Choroid plexus epithelial cell (primary cell): ENCODE results near the gene PIK3CD.

Experiments used
- DNase-seq: peaks from one replicate; pipeline ENCODE4 v3.0.0-alpha.2; 2010; ENCODE audit warnings: low read depth
- H3K4me3 ChIP-seq: 2 replicates; pipeline ENCODE4 v1.5.1; 2011; ENCODE audit warnings: low read depth, mild to moderate bottlenecking, control low read depth, low read length, moderate library complexity
- TF ChIP-seq, protein P1 (sequence below): conservative IDR thresholded peaks from 2 replicates; pipeline ENCODE4 v1.5.1; 2011; ENCODE audit warnings: low read depth, mild to moderate bottlenecking, control low read depth, inconsistent platforms, low read length, moderate library complexity

The PIK3CD gene

DNA sequence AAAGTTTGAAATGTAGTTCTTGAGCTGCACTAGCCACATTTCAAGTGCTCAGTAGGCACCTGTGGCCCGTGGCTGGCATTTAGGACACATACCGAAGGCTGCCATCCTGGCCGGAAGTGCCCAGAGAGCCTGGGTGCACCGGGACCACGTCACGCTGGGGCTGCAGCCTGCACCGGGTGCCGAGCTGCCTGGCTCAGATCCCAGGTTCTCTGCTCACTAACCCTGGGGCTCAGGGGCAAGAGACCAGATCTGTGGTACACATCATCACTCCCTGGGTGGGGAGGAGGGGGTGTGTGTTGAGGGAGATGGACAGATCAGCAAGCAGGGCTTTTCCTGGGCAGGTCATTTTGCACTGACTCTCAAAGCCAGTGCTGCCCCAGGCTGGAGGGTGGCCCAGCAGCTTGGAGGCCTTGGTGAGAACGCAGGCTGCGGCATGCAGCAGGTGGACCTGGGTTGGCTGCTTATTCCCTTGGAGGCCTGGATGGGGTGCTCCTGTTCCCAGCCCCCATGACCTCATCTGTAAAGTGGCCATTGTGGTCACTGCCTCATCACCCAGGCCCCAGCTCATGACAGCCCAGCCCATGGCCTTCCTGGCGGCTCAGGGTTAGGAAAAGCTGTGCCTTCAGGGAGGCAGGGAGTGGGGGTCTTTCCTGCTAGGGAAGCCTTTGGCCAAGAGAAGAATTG is 39.2 kb upstream of the PIK3CD start:
- DNase-seq: no peak
- TF ChIP-seq, protein P1, sequence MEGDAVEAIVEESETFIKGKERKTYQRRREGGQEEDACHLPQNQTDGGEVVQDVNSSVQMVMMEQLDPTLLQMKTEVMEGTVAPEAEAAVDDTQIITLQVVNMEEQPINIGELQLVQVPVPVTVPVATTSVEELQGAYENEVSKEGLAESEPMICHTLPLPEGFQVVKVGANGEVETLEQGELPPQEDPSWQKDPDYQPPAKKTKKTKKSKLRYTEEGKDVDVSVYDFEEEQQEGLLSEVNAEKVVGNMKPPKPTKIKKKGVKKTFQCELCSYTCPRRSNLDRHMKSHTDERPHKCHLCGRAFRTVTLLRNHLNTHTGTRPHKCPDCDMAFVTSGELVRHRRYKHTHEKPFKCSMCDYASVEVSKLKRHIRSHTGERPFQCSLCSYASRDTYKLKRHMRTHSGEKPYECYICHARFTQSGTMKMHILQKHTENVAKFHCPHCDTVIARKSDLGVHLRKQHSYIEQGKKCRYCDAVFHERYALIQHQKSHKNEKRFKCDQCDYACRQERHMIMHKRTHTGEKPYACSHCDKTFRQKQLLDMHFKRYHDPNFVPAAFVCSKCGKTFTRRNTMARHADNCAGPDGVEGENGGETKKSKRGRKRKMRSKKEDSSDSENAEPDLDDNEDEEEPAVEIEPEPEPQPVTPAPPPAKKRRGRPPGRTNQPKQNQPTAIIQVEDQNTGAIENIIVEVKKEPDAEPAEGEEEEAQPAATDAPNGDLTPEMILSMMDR: no peak
- H3K4me3 ChIP-seq: no peak overlapping the region

DNA sequence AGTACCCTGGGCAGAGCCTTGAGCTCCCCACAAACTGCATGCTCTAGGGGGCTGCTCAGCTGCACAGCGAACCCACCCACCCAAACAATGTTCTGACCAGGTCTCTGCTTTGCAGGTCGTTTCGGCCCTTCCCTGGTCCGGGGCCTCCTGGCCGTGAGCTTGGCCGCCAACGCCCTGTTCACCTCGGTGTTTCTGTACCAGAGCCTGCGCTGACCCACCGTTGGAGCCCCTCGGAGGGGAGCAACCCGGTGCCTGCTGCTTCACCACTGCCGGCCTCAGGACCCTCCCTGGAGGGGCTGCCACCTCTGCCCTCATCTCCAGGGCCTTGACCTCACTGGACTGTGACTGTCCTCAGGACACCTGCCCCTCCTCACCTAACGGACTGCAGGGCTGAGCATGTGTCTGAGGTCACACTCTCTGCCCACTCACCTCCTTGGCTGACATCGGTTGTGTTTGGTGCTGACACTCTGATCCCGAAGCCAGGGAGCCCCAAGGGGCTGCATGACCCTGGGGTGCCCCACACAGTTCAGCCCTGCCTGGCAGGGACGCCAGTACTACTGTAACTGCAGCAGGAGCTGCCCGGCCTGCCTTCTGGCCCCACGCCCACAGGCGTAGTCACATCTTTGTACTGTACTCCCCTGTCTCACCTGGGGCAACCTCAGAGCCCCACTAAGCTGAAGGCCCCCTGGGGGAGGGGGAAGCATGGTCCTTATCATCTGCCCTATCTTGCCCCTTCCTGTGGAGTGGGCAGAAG is 38.5 kb upstream of the PIK3CD start:
- DNase-seq: no peak
- TF ChIP-seq, protein P1: no peak
- no peak overlapping the region for H3K4me3 ChIP-seq

DNA sequence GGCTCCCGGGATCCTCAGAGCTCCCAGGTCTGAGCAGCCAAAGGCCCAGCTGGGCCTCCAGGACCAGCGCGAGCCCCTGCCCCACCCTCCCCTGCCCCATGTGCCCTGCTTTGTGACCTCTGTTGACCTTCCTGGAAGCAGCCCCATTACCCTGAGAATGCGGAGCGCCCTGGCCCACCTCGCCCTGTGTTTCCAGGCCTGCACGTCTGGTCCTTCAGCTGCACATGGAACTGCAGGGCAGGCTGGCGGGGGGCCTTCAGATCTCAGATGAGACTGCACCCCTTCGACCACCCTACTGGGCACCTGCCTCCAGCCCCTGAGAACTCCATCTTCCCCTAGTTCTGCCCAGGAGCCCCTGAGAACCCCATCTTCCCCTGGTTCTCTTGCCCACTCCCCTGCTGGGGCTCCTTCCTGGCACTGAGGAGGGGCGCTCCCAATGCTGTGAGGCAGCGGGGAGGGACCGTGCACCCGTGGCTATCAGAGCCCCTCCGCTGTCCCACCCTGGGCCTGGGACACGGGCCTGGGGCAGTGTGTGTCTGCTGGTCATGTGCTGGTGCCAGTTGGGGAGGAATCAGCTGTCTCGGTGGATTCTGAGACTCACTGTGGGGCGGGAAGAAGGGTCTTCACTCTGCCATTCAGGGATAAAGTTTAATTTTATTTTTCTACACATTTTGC is 37.8 kb upstream of the PIK3CD start:
- TF ChIP-seq, protein P1: no peak
- H3K4me3 ChIP-seq: no peak overlapping the region
- no peak for DNase-seq

DNA sequence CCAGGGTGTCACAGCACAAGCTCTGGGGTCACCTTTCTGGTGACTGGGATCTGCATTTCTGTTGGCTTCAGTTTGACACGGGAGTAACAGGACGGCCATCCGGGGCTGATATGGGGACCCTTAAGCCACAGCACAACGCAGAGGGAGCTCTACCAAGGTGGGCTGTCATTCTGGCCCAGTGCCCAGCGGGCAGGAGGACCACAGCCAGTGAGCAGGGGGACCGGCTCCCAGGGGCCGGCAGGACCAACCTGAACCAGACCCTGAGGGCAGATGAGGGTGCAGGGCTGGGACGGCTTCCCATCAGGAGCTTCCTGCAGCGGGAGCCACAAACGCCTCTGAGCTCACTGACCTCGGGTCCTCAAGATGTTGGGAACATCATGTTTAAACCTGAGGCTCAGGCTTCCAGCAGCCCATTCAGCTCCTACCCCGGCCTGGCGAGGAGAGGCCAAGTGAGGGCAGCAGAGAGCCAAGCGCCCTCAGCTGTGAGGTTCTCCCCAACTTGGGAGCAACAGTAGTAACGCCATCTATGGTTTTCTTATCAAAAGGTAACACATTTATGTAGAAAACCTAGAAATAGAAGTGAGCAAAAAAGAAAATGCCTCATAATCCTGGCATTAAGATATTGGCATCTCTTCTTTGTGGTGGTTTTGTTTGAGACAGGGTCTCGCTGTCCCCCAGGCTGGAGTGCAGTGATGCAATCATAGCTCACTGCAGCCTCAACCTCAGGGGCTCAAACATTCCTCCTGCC is 36.0 kb upstream of the PIK3CD start:
- peak; percentile 67 for DNase-seq
- TF ChIP-seq, protein P1: peak; percentile 84
- no peak overlapping the region for H3K4me3 ChIP-seq

DNA sequence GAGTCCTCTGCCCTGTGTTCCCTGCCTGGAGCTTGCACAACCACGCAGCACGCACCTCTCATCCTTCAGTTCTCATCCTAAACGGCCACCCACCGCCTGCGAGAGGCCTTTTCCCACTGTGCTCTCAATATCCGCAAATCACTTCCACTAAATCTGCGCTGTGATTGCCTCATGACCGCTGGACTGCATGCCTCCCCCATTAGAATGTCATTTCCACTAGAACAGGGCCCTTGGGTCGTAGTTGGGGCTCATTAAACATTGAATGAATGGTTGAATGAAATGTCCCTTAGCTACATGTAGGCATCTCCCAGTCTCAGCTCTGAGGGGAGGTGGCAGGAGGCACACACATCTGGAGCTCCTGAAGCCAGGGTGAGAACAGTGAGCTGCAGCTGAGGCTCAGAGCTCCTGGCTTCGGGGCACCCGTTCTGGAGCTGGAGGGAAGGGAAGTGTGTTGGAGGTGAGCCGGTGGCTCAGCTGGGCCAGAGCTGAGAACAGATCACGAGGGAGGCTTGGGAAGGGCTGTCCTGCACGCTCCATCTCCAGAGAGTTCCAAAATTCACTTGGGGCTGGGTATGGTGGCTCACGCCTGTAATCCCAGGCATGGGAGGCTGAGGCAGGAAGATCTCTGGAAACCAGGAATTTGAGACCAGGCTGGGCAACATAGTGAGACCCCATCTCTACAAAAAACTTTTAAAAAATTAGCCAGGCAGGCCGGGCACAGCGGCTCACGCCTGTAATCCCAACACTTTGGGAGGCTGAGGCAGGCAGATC is 32.4 kb upstream of the PIK3CD start:
- TF ChIP-seq, protein P1: no peak
- no peak for DNase-seq
- H3K4me3 ChIP-seq: no peak overlapping the region

DNA sequence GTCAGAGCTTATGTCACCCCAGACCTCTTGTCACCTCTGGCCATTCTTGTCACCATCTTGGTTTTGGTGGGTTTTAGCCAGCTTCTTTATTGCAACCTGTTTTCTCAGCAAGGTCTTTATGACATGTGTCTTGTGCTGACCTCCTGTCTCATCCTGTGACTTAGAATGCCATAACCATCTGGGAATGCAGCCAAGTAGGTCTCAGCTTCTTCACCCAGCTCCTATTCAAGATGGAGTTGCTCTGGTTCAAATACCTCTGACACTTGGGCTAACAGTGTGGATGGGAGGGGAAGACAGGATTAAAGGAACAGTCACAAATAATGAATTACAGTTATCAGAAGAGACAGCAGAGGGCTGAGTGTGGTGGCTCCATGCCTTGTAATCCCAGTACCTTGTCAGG is 30.5 kb upstream of the PIK3CD start:
- no peak overlapping the region for H3K4me3 ChIP-seq
- DNase-seq: no peak
- TF ChIP-seq, protein P1: no peak
